Pons (tissue), 1 donor: ENCODE data around the gene CD82.

Experiments
- DNase-seq: peaks from one replicate; pipeline ENCODE4 v3.0.0-alpha.2; 2016; ENCODE audit warnings: low spot score

CD82 gene

DNA sequence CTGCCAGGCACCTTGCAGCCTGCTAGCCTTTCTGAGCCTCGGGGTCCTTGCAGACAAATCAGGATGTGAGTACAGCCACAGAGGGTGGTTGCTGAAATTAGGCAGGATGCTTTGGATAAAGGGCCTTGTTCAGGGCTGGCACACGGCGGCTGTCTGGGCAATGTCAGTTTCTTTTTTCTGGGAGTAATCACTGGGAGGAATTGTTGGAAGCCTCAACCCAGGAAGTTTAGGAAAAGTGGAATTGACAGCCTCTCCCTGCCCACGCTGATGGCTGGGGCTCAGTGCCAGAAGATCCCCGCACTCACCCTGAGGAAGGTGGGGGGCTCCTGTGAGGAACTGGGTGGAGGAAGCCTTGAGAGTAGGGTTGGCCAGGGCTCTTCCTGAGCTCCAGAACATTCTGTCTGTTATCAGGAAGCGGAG, 37.4 kb downstream of the CD82 start:
- DNase-seq: no peak

- DNase-seq: no peak
These were observed 38.7 kb downstream of the CD82 start for GRCh38 chr11:44604171-44604581.

GRCh38 chr11:44605068-44605708, 39.7 kb downstream of the CD82 start:
- DNase-seq: no peak

- DNase-seq: no peak
These were observed 40.5 kb downstream of the CD82 start for GRCh38 chr11:44605965-44606364.

GRCh38 chr11:44606472-44606871, 41.0 kb downstream of the CD82 start:
- no peak for DNase-seq

DNA sequence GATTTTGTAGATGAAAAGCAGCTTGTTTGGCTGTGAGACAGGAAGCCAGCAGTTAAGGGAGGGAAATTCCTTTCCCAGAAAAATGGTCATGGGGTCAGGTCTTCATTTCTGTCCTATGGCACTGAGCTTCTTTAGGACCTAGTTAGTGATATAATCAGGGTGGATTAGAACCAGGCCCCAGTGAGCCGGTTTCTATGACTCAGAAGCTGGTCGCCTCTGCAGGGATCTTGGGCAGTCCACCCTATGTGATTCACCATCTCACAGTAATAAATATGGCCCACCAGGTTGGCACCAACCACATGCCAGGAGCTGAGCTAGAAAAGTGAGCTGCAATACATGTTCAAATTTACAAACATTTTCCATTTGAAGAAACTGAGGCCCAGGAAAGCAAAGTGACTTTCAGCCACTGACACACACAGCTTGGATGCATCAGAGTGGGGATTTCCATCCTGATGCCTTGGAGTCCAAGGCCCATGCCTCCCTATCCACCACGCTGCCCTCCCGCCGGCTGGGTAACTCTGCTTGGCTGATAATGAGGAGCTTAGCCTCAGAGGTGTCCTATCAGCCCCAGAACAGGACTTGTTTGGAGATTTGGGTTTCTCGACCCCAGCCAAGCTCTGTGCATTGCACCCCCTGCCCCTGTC, 42.0 kb downstream of the CD82 start:
- DNase-seq: no peak

GRCh38 chr11:44607987-44608386, 42.5 kb downstream of the CD82 start:
- no peak for DNase-seq

- no peak for DNase-seq
These were observed 43.2 kb downstream of the CD82 start for GRCh38 chr11:44608651-44608990.

DNA sequence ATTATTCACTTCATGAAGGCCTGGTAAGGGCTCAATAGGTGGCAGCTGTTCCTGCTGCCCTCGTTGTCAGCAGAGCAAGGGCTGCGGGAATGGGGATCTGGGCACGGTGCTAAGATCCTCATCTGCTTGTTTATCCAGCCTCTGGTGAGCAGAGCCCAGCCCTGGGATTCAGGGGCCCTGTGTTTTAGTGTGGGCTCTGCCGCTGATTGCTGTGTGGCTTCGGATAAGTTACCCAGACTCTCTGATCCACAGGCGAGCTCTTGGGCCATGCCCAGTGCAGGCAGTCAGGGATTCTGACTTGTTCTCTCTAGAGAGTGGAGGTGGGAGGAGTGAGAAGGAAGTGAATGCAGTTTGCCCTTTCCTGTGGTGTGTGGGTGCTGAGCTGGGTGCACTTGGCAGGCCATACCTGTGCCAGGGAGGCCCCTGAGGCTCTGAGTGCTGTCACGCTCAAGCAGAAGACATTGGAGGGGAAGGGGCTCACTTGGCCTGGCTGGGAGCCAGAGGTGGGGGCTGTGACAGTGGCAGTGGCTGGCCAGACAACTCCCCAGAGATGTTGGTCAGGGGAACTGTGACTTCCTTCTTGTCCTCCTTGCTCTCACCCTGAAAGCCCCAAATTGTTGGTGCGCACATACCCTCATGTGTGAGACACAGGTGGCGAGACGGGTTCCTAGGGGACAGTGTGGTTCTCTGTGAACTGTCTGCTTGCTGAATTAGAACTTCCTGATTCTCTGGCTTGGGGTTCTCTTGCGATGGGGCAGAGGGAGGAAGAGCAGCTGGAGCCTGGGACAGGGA, 43.7 kb downstream of the CD82 start:
- DNase-seq: no peak

GRCh38 chr11:44609783-44610155, 44.3 kb downstream of the CD82 start:
- DNase-seq: no peak

- DNase-seq: no peak
These were observed 44.9 kb downstream of the CD82 start for GRCh38 chr11:44610186-44610955.

- no peak for DNase-seq
These were observed 45.6 kb downstream of the CD82 start for GRCh38 chr11:44611088-44611487.

- DNase-seq: no peak
These were observed 46.4 kb downstream of the CD82 start for GRCh38 chr11:44611687-44612434.

DNA sequence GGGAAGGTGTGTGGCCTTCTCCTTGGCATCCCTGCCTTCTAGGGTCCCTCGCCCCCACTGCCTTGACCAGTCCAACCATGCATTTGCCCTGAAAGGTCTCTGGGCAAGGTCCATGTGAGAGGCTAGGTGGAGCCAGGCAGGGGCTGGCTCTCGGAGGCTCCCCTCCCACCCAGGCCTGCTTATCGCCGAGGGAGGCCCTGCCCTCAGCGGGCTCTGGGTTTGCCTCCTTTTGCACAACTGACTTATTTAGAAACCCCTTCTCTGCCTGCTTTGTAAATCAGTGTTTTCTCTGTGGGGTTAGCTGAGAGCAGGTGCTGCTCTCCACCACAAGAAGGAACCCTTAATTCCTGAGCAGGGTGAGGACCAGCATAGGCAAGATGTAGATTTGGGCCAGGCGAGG, 47.7 kb downstream of the CD82 start:
- no peak for DNase-seq

DNA sequence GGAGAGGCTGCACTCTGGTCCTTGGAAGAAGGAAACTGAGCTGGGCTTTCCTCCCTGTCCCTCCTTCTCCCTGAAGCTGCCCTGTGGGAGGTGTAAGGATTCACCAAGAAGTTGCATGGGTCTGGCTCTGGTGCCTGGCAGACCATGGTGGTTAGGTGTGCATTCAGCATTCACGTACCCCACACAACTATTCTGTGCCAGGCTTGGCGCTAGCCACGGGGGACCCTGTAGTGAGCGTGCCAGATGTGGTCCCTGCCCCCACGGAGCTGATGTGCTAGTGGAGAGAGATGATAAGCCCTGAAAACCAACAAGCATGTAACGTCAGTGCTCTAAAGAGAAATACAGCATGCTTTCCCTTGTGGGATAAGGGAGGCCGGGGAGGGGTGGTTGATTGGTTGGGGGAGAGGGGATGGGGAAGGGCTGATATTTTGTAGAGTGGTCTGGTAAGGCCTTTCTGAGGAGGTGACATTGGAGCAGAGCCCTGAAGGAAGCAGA, 48.9 kb downstream of the CD82 start:
- no peak for DNase-seq

GRCh38 chr11:44615041-44615755, 49.7 kb downstream of the CD82 start:
- DNase-seq: no peak

GRCh38 chr11:44615913-44616791, 50.7 kb downstream of the CD82 start:
- DNase-seq: no peak

GRCh38 chr11:44617671-44618461, 52.4 kb downstream of the CD82 start:
- DNase-seq: no peak
